ENCODE measurements around the gene MGAT1.
A peak's percentile ranks its signal among the peaks of the same experiment; 100 is the strongest.
"Not testable (repeated sequence)": the region's sequence is repeated elsewhere in the genome, so short reads cannot be mapped to it uniquely, and the experiment has no call there.

Gene MGAT1

GRCh38 chr5:180802325-180803180, at the start of gene MGAT1:
Gene MGAT1 (minus strand): TSS chr5:180802806. CDS start chr5:180792971, 9,835 bp downstream.
- peak; percentile 51 to 66 (median 65) for DNase-seq

- DNase-seq, result no peak
Observed at GRCh38 chr5:180850434-180851078, 48.0 kb upstream of the MGAT1 start.

- no peak for DNase-seq
Observed at GRCh38 chr5:180849827-180850226, 47.2 kb upstream of the MGAT1 start.

GRCh38 chr5:180848878-180849277, 46.3 kb upstream of the MGAT1 start:
- no peak for DNase-seq

GRCh38 chr5:180848265-180848664, 45.7 kb upstream of the MGAT1 start:
- no peak for DNase-seq

GRCh38 chr5:180847026-180847425, 44.4 kb upstream of the MGAT1 start:
- no peak for DNase-seq

GRCh38 chr5:180844858-180845257, 42.3 kb upstream of the MGAT1 start:
- no peak for DNase-seq

- DNase-seq, result no peak
Observed at GRCh38 chr5:180844432-180844831, 41.8 kb upstream of the MGAT1 start.

GRCh38 chr5:180839935-180840334, 37.3 kb upstream of the MGAT1 start:
- no peak for DNase-seq

- no peak for DNase-seq
Observed at GRCh38 chr5:180839227-180839626, 36.6 kb upstream of the MGAT1 start.

GRCh38 chr5:180837478-180837877, 34.9 kb upstream of the MGAT1 start:
- DNase-seq, result no peak

- no peak for DNase-seq
Observed at GRCh38 chr5:180832638-180833068, 30.0 kb upstream of the MGAT1 start.

- peak; percentile 51 to 67 (median 55) for DNase-seq
Observed at GRCh38 chr5:180831139-180832093, 28.8 kb upstream of the MGAT1 start.

- DNase-seq, result peak; percentile 34 to 62 (median 47)
Observed at GRCh38 chr5:180830253-180831138, 27.9 kb upstream of the MGAT1 start.

- no peak for DNase-seq
Observed at GRCh38 chr5:180829726-180830125, 27.1 kb upstream of the MGAT1 start.

GRCh38 chr5:180828756-180829531, 26.3 kb upstream of the MGAT1 start:
- DNase-seq, result not testable (repeated sequence)

- not testable (repeated sequence) for DNase-seq
Observed at GRCh38 chr5:180827374-180827773, 24.8 kb upstream of the MGAT1 start.

- no peak for DNase-seq
Observed at GRCh38 chr5:180825768-180826525, 23.3 kb upstream of the MGAT1 start.

GRCh38 chr5:180824630-180825476, 22.2 kb upstream of the MGAT1 start:
- DNase-seq, result no peak
